Endodermal cell (in vitro differentiated cells): Measurements from ENCODE around the gene TMEM208. TPM values are rescaled to one million over a fixed set of nuclear protein-coding genes. Genes with fewer than 3 reads are reported as not detected.

Experiments used
- DNase-seq: peaks from one replicate; pipeline ENCODE4 v3.0.0-alpha.2; 2017
- H3K27ac ChIP-seq: 2 replicates; pipeline ENCODE4 v1.5.1; 2013; ENCODE audit warnings: mild to moderate bottlenecking, low read depth, low read length, moderate library complexity
- H3K27me3 ChIP-seq: 2 replicates; pipeline ENCODE4 v1.6.1; 2013; ENCODE audit warnings: mild to moderate bottlenecking, low read length, moderate library complexity; ENCODE audit not compliant: insufficient read depth, control insufficient read depth, poor library complexity, severe bottlenecking
- H3K36me3 ChIP-seq: 2 replicates; pipeline ENCODE4 v1.7.0; 2013; ENCODE audit warnings: mild to moderate bottlenecking, low read length, moderate library complexity; ENCODE audit not compliant: control insufficient read depth, insufficient read depth
- H3K4me1 ChIP-seq: one replicate; pipeline ENCODE4 v1.7.0; 2013; ENCODE audit warnings: low read length; ENCODE audit not compliant: control insufficient read depth, insufficient read depth
- H3K4me3 ChIP-seq: 2 replicates; pipeline ENCODE4 v1.5.1; 2013; ENCODE audit warnings: mild to moderate bottlenecking, low read length, moderate library complexity
- H3K9ac ChIP-seq: 2 replicates; pipeline ENCODE4 v1.6.1; 2013; ENCODE audit warnings: mild to moderate bottlenecking, low read length, moderate library complexity; ENCODE audit not compliant: poor library complexity, severe bottlenecking; ENCODE audit errors: extremely low read depth
- H3K9me3 ChIP-seq: 2 replicates; pipeline ENCODE4 v1.6.1; 2013; ENCODE audit warnings: mild to moderate bottlenecking, low read length, moderate library complexity; ENCODE audit not compliant: control insufficient read depth
- H3K27ac Mint-ChIP-seq: 2 replicates; pipeline ENCODE4 v1.8.0; 2020; ENCODE audit warnings: mixed read lengths
- H3K27me3 Mint-ChIP-seq: 2 replicates; pipeline ENCODE4 v1.8.0; 2021; ENCODE audit warnings: mild to moderate bottlenecking, mixed read lengths; ENCODE audit not compliant: insufficient read depth
- H3K36me3 Mint-ChIP-seq: 2 replicates; pipeline ENCODE4 v1.8.0; 2020; ENCODE audit warnings: low read depth, mixed read lengths
- H3K4me1 Mint-ChIP-seq: 2 replicates; pipeline ENCODE4 v1.8.0; 2020; ENCODE audit warnings: mixed read lengths
- H3K4me3 Mint-ChIP-seq: 2 replicates; pipeline ENCODE4 v1.8.0; 2020; ENCODE audit warnings: mild to moderate bottlenecking, moderate library complexity, mixed read lengths
- H3K9me3 Mint-ChIP-seq: 2 replicates; pipeline ENCODE4 v1.8.0; 2020; ENCODE audit warnings: mild to moderate bottlenecking, mixed read lengths
- CTCF ChIP-seq: fragments of 200-600 bp; sonication (generic); conservative IDR thresholded peaks from 2 replicates; pipeline ENCODE4 v1.5.0; 2021; ENCODE audit warnings: antibody characterized with exemption, mild to moderate bottlenecking
- WGBS, 2 experiments: methylation state at CpG; one replicate each; pipeline versions ENCODE4 v1.1.5 to v1.1.7; 2013; ENCODE audit warnings: missing lambda C conversion rate in 2 of 2, mixed read lengths in 1 of 2; ENCODE audit not compliant: insufficient coverage in 1 of 2, insufficient read length in 1 of 2; 5-methylcytosine and 5-hydroxymethylcytosine counted together
- total RNA-seq, 2 donors: library from RNA; stranded (reverse); fragmentation: NEBNext Ultra II Directional in 1 of 2; extraction: Animal tissue kit (Norgen Biotek cat#: 25700) in 1 of 2; gene quantifications; 2 replicates in 1 of 2; 3 replicates in 1 of 2; pipeline ENCODE4 v1.2.1, GENCODE V29; 2021

TMEM208 gene
- total RNA-seq, 2 donors from 2014 or later = 43.1 to 46.4 TPM

GRCh38 chr16:67241008-67241900 is 14.3 kb downstream of the TMEM208 start:
- no peak overlapping the region for H3K4me3 Mint-ChIP-seq
- WGBS, 2 experiments = 72 to 82% methylated on average over 3 to 8 of the region's 10 CpGs
- H3K9ac ChIP-seq = no peak overlapping the region

GRCh38 chr16:67242138-67242730 is 15.3 kb downstream of the TMEM208 start:
- no peak for TF ChIP-seq CTCF
- DNase-seq = no peak
- H3K27ac ChIP-seq = no peak overlapping the region
- peaks cover 19% of the 10 kb centered on the region for H3K36me3 Mint-ChIP-seq
- H3K27ac Mint-ChIP-seq = no peak overlapping the region
- no peak overlapping the region for H3K4me3 ChIP-seq
- H3K4me1 ChIP-seq = peaks cover 24% of the 10 kb centered on the region
- no peak overlapping the region for H3K4me3 Mint-ChIP-seq
- H3K9me3 ChIP-seq = no peaks in the 10 kb centered on the region
- H3K27me3 ChIP-seq = no peaks in the 10 kb centered on the region
- H3K36me3 ChIP-seq = peaks cover 74% of the 10 kb centered on the region
- WGBS, 2 experiments = 94 to 96% methylated on average over 2 to 4 of the region's 4 CpGs
- peaks cover 14% of the 10 kb centered on the region for H3K4me1 Mint-ChIP-seq
- no peaks in the 10 kb centered on the region for H3K27me3 Mint-ChIP-seq
- no peak overlapping the region for H3K9ac ChIP-seq
- no peaks in the 10 kb centered on the region for H3K9me3 Mint-ChIP-seq

More at GRCh38 chr16:67241008-67241900, 14.3 kb downstream of the TMEM208 start:
- H3K9me3 ChIP-seq = no peaks in the 10 kb centered on the region
- H3K27me3 ChIP-seq = no peaks in the 10 kb centered on the region
- no peak for TF ChIP-seq CTCF
- DNase-seq = peak; percentile 79
- H3K27ac ChIP-seq = peak overlapping the region; percentile 36
- peaks cover 24% of the 10 kb centered on the region for H3K4me1 ChIP-seq
- H3K36me3 ChIP-seq = peaks cover 81% of the 10 kb centered on the region
- Mint-ChIP-seq H3K27ac (peak overlapping the region; percentile 94), H3K27me3 (no peaks in the 10 kb centered on the region), H3K9me3 (no peaks in the 10 kb centered on the region), H3K36me3 (peaks cover 27% of the 10 kb centered on the region), H3K4me1 (peaks cover 14% of the 10 kb centered on the region)
- H3K4me3 ChIP-seq = no peak overlapping the region

- peak overlapping the region; percentile 89 for H3K4me3 ChIP-seq
- Mint-ChIP-seq H3K4me3 (no peak overlapping the region), H3K36me3 (peaks cover 6% of the 10 kb centered on the region), H3K27me3 (peaks cover 8% of the 10 kb centered on the region), H3K27ac (no peak overlapping the region), H3K4me1 (peaks cover 22% of the 10 kb centered on the region), H3K9me3 (no peaks in the 10 kb centered on the region)
- TF ChIP-seq CTCF = no peak
- H3K9ac ChIP-seq = no peak overlapping the region
- H3K27ac ChIP-seq = no peak overlapping the region
- peaks cover 24% of the 10 kb centered on the region for H3K4me1 ChIP-seq
- 92 to 100% methylated on average over 3 to 4 of the region's 4 CpGs for WGBS, 2 experiments
- no peak for DNase-seq
- peaks cover 62% of the 10 kb centered on the region for H3K36me3 ChIP-seq
- no peaks in the 10 kb centered on the region for H3K9me3 ChIP-seq
- no peaks in the 10 kb centered on the region for H3K27me3 ChIP-seq
Observed at GRCh38 chr16:67243481-67243880, 16.6 kb downstream of the TMEM208 start.
